ENCODE results near the gene AK2.
A peak's percentile ranks its signal among the peaks of the same experiment; 100 is the strongest.
"Not testable (repeated sequence)": the region's sequence is repeated elsewhere in the genome, so short reads cannot be mapped to it uniquely, and the experiment has no call there.

The AK2 gene

DNA sequence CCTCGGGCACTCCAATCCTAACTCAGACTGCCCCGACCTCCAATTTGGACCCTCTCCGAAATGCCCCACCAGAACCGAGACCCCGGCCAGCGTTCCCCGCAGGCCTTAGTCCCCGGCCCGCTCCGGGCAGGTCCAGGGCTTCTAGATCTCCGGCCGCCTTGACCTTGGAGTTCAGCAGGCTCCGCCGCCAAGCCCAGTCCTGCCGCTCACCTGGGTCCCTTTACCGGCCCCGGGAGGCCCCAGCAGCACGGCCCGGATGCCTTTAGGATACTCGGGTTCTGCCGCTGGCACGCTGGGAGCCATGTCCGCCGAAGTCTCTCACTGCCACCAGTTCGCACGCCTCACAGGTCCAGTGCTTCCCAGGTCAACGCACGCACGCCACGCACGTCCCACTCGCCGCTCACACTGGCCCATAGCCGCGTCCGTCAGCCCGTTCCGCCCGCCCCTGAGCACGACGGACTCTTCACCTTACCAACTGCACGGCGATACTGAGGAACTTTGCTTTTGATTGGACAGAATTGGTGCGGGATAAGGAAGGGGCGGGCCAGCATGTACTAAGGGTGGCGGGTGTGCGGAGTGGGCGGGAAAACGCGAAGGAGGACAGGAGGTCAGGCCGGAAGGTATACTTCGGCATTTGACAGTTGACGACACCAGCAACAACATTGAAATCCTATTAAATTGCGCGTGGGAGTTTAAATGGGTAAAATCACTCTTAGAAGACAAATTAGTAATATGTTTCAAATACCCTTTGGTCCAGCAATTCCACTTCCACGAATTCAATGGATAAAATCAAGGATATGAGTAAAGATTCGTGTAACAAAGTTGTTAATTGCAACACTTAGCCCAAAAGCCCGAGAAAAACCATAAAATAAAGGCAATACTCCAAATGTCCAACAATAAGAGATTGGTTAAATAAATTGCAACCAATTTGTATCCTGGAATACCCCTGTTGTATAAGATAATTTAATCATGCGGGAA, at the start of gene AK2:
AK2 (minus strand) TSS at position 358 of the 978 bp plus-strand sequence; CDS start at position 303, 55 bp downstream.
- DNase-seq = peak; percentile 96

DNA sequence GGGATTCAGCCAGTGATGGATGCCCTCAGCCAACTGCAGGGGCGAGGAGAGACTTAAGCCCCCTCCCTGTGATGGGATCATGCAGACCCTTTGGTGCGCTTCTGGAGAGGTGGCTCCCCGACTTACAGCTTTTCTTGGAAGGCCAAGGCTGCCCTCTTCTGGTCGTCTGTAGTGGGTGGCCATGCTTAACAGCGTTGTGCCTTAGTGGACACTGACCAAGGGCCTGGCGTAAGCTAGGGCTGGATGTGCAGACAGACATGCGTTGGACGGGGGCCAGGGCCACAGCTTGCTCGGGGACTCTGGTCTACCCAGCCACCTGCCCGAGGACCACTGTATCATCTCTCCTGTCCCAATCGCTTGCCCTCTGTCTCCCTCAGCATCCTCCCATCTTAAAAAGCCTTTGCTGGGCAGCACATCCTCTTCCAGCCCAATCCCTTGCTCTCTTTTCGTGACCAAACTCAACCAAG, 49.7 kb upstream of the AK2 start:
- DNase-seq = peak; percentile 72

DNA sequence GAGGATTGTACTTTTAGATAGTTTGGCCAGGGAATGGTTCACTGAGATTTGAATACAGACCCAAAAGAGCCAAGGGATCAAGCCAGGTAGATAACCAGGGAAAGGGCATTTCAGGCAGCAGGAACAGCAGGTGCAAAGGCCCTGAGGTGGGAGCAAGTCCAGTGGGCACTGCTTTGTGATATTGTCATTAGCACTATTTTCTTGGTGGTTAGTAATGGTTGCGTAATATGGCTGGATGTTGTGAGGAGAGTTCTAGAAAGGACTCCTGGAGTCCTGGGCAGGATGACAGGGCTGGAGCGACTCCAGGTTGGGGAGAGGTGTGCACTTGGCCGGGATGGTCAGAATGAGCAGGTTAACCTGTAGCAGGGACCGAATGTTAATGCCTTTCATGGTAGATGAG, 48.6 kb upstream of the AK2 start:
- no peak for DNase-seq

DNA sequence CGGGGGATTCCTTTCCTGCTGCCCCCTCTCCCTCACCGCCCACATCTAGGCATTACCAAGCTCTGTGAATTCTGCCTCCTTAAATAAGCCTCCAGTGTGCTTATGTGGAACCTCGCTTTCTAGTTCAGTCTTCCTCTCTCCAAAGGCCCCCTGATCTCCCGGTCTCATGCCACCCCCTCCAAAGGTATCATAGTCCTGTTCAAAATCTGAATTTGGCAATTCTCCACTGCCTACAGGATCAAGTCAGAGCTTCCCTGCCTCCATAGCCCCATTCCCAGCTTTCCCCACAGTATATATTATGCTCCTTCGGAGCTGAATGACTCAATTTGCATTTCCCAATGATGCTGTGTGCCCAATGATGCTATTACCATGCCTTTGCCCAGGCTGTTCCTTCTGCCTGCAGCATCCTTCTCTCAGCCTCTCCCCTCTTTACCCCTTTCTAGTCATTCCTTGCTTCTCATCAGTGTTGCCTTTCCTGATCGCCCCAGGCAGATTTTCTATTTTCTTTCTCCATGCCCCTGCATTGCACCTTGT, 46.0 kb upstream of the AK2 start:
- no peak for DNase-seq

DNA sequence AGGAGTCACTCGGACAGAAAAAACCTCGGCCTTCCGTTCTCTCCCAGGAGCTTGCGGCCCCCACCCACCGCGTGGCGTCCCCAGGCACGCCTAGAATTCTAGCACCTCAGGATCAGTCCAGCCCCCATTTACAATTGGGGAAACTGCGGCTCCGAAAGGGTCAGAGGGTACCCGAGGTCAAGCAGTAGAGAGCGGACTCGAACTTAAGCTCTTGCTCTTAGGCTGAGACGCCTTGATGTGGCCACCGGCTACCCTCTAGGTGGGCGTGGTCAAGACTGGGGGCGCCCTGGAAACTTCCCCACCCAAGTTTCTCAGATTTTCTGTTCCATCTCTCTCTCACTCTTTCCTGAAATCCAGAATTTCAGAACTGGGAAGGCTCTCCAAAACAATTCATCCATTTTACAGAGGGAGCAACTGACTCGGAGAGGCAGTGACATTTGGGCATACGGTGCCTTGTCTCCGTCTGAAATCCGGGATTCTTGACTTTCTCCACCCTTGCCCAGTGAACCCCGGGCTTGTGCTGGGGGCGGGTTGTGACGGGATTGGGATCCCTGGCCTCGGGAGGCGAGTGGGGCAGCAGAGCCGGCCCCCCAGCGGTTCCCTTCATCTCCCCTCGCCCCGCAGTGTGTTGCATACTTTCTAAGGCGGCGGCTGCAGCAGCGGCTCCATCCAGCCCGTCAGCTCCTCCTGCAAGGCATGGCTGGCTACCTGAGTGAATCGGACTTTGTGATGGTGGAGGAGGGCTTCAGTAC, 45.0 kb upstream of the AK2 start:
- DNase-seq = no peak

DNA sequence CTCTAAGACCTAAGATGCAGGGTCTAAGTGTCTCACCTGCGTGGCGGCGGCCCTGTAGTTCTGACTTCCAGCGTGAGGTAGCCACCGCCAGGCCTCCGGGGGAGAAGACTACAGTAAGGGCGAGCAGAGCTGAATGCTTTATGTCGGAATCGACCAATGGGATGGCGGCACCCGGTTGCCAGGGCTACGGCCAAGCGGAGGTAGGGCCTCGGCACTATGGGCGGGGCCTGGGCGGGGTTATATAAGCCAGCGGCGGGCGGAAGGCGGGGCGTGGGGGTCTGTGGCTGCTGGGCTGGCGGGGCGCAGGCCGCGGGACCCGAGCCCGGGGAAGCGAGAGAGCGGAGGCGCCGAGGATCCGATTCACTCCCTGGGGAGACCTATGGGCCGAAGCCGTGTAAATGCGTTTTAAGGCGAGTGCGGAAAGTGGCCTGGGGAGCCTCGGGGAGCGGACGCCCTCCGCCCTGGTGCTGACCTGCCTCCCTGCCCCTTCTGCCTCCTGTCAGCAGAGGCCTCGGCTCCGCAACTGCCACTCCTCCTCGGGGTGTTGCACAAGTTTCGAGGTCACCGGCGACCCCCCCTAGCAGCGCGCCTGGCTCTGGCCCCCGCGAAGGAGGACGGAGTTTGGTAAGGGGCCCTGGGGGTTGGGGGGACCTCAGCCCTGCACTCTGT, 44.3 kb upstream of the AK2 start, which contains the start of gene AZIN2:
AZIN2 (plus strand) TSS at position 269 of the 669 bp plus-strand sequence. CDS start 1,097 bp downstream, outside the sequence.
- DNase-seq = peak; percentile 98

DNA sequence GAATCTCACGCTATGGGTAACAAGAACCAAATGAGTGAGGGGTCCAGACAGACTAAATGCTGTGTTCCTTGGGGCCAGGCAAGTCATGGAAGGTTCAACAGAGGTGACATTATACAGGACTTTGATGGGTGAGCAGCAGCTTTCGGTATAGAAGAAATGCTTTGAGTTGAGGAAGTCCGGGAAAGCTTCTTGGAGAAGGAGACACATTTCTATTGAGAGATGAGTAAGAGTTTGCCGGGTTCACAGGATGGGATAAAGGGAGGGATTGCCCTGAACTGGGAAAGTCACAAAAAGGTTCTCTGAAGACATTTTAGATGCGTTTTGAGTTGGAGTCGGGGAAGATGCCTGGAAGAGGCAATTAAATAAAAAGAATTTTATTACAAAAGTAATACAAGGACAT, 43.7 kb upstream of the AK2 start:
- DNase-seq = no peak

DNA sequence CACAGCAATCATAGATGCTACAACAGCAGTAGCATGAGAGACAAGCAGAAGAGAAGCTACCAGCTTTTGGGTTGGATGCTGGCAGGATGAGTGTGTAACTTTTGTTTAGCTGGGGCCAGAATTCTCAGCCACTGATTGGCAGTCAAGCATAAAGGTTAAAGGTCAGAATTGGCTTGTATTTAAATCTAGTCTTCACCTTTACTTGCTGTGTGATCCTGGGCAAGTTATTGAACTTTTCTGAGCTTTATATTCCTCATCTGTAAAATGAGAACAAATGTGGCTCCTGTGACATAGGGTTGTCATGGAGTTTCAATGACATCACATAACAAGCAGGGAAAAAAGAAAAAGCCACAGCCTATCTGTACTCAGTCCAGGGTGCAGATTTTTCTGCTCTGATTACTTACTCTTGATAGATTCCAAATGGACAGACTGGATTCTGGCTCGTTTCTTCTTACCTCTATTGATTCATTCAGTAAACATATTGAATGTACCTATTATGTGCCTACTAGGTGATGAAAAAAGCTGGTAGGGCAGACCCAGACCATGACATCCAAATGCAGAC, 41.4 kb upstream of the AK2 start:
- DNase-seq = no peak

DNA sequence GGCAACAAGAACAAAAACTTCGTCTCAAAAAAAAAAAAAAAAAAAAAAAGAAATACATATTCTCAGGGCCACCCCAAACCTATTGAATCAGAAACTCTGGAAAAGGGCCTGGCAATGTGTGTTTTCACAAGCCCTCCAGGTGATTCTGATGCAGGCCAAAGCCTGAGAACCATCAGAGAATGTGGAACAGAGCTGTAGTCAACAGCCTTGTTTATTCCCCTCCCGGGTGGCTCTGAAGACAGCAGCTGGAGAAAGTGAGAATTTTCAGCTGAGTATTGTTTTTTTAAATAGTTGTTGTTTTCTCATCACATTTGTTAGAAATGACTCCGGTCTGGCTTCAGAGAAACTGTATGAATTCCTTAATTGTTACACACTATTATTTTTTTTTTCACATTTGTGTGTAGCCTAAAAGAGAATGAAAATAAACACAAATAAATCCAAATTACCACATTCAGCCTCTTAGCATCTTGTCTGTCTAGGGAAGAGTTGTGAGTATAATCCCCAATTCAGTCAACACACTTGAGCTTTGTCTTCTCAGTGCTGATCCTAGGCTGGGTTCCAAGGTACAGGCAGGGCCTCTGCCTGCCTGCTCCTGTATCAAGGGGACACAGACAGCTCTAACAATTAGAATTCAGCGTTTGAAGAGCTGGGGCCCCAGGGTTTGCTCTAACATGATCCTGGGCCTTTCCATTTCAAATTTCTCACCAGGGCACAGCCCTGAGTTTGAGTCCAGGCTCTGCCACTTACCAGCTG, 37.7 kb upstream of the AK2 start:
- no peak for DNase-seq

DNA sequence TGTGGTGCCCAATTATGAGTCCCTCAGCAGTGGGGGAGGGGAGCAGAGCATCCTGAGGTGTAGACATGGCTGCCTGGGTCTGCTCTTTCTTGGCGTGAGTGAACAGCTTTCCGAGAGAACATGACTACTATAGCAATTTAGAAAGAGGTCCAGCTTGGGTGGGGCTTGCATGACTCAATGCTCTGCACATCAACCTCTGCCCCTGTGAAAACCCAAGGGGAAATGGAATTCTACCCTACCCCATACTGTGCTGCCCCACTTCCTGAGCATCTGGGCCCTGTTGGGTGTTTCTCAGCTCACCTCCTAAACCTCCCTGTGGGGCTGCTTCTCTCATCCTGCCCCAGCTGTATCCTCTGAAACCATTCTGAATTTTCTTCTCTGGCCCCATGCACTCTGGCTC, 36.0 kb upstream of the AK2 start:
- no peak for DNase-seq

DNA sequence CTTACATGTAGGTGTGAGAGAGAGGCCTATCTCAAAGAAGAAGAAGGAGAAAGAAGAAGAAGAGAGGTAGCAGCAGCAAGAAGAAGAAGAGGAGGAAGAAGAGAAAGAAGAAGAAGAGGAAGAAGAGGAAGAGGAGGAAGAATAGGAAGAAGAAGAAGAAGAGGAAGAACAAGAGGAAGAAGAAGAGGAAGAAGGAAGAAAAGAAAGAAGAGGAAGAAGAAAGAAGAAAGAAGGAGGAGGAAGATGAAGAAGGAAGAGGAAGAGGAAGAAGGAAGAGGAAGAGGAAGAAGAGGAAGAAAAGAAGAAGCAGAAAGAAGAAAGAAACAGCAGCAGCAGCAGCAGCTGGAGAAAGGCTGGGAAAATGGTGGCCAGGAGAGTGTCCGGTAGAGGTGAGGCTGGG, 33.9 kb upstream of the AK2 start:
- no peak for DNase-seq

DNA sequence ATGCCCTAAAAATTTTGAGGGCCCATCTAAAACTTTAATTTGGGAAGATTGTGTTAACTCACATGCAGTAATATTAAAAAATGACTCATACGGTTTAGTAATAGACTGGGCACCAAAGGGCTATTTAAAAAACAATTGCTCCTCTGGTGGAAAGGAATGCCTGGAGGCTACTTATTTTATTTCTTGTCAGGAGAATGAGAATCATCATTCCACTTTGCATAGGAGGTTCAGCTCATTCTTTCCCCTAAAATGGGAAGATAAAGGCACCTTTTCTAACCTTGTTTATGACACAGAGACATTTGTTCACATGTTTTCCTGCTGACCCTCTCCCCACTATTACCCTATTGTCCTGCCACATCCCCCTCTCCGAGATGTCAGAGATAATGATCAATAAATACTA, 31.4 kb upstream of the AK2 start:
- not testable (repeated sequence) for DNase-seq

DNA sequence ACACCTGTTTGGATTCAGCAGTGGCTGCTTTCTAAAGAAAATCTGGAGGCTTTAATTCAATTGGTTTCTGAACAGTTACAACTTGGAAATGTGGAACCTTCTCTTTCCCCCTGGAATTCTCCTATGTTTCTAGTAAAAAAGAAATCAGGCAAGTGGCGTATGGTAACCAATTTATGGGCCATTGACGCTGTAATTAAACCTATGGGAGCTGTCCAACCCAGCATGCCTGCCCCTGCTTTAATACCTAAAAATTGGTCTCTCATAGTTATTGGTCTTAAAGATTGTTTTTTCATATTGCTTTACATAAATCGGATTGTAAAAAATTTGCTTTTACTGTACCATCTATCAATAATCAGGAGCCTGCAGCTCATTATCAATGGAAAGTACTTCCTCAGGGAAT, 29.8 kb upstream of the AK2 start:
- DNase-seq = not testable (repeated sequence)

DNA sequence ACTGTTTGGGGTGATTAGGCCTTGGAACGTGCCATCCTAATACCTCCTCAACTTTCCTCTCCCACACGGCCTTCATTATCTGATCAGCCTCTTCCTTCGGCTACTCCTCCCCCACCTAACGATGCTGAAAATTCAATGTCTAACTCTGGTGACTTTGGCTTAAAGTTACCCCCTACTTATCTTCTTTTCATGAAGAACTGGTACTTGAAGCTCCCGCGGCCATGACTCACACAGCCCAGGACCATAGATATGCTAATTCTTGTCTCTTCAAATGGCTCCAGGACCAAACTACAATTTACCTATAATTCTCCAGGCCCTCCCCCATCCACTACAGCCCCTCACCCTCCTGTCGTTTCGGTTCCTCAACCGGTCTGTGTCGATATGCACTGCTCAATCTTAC, 28.6 kb upstream of the AK2 start:
- DNase-seq = no peak

DNA sequence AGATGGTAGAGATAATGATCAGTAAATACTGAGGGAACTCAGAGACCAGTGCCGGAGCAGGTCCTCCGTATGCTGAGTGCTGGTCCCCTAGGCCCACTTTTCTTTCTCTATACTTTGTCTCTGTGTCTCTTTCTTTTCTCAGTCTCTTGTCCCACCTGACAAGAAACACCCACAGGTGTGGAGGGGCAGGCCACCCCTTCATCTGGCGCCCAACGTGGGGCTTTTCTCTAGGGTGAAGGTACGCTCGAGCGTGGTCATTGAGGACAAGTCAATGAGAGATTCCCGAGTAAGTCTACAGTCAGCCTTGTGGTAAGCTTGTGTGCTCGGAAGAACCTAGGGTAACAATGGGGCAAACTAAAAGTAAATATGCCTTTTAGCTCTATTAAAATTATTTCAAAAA, 27.6 kb upstream of the AK2 start:
- not testable (repeated sequence) for DNase-seq

DNA sequence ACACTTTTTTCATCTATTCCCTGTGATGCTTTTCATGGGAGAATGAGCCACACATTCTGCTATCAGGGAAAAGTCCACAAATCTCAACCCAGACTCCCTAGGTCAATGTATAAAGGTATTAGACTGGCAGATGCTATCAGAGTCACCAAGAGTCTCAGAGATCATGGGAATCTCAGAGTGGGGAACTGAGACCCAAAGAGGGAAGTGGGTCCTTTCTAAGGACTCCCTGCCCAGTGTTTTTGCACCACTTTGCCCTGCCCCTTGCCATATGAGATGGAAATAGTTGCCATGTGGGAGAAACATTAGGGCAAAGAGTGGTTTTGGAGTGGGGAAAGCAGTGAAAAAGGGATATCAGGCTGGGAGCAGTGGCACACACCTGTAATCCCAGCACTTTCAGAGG, 25.2 kb upstream of the AK2 start:
- DNase-seq = no peak

DNA sequence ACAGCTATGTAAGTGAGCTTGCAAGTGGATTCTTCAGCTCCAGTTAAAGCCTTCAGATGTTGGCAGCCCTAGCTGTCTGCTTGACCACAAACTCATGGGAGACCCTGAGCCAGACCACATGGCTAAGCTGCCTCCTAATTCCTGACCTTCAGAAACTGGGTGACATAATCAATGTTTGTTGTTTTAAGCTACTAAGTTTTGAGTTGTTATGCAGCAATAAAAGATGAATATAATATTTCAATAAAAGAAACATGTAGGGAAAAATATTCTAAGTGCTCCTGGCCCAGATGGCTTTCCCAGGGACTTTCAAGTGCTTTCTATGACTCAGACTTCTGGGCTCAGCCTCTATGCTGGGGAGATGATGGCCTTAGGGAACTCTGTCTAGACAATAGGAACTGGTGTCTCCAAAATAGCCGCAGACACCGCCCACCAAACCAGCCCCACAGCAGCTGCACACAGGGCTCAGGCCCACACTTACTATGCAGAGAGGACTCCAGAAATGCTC, 23.9 kb upstream of the AK2 start:
- no peak for DNase-seq

DNA sequence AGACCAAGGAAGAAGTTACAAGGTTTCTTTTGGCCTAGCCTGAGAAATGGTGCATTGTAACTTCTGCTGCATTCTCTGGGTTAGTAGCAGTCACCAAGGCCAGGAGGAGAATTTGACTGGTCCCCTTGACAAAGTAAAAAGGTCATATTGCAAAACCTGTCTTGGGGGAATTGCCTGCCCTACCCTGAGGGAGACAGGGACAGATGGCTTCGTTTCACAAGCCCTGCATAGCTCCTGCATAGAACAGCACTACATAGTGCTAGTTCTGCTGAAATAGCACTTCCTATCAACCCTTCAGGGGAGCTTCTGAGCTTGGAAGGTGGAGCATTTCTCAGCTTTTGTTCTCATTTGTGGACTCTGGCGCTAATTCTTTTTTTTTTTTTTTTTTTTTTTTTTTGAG, 20.4 kb upstream of the AK2 start:
- no peak for DNase-seq

DNA sequence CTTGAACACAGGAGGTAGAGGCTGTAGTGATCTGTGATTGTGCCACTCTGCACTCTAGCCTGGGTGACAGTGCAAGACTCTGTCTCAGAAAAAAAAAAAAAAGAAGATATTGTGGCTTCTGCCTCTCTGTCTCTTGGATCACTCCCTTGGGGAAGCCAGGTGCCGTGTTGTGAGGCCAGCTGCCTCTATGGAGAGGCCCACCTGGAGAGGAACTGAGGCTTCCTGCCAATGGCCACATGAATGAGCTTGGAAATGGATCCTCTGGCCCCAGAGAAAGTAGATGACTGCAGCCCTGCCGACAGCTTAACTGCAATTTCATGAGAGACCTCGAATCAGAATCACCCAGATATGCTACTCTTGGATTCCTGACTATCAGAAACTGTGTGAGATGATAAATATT, 19.7 kb upstream of the AK2 start:
- no peak for DNase-seq

DNA sequence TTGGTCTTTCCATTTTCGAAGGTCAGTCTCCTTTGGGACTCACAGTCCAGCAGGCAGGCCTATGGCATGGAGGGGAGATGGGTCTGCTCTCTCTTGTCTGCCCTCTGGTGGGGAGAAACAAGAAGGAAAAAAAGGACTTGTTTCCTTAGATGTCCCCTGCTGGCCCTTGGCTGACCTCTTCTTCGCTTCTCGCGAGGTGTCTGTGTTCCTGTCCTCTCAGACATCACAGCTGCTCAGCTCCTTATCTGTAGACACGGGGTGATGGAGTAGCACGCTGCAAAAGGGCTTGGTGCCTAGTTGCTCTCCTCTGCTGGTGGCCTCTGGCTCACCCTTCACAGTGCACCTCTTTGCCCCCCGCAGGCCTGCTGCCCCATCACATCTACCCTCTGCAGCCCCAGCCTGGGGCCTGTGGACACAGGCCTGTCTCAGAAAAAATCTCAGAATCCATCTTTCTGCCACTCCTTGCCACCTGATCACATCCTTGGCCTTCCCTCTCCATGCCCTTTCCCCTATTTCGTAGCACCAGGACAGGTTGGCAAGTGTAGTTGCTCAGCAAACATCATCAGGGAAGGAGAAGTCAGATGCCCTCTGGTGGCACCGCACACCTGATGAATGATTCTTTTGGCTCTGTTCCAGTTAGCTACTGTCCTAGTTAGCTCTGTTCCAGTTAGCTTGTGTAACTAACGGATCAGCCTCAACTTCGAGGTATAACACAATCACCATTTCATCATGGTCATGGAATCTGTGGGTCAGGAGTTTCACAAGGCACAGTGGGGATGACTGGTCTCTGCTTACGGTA, 18.7 kb upstream of the AK2 start:
- peak; percentile 65 for DNase-seq
